ENCODE results near the gene WFIKKN1. TPM values are rescaled to one million over a fixed set of nuclear protein-coding genes. Genes with fewer than 3 reads are reported as not detected.

The WFIKKN1 gene
- total RNA-seq, 1 experiment from 2014 or later = not detected

- no peak for DNase-seq
- Histone ChIP-seq H3K4me3 (no peak overlapping the region), H3K36me3 (peaks cover 19% of the 10 kb centered on the region), H3K27me3 (no peaks in the 10 kb centered on the region), H3K9me3 (no peaks in the 10 kb centered on the region)
These were observed 8.1 kb downstream of the WFIKKN1 start for GRCh38 chr16:638836-639235.

GRCh38 chr16:640614-641013, 9.8 kb downstream of the WFIKKN1 start:
- Histone ChIP-seq H3K4me3 (no peak overlapping the region), H3K27me3 (no peaks in the 10 kb centered on the region), H3K36me3 (peaks cover 20% of the 10 kb centered on the region), H3K9me3 (no peaks in the 10 kb centered on the region)
- no peak for DNase-seq

- Histone ChIP-seq H3K36me3 (peaks cover 20% of the 10 kb centered on the region), H3K4me3 (peak within 1 kb of the TSS; percentile 63), H3K9me3 (no peaks in the 10 kb centered on the region), H3K27me3 (no peaks in the 10 kb centered on the region)
- DNase-seq = peak; percentile 91
These were observed 10.8 kb downstream of the WFIKKN1 start, which contains the start of gene MCRIP2 for GRCh38 chr16:641326-642188. Gene MCRIP2 (plus strand): TSS chr16:641828. CDS start chr16:641992, 164 bp downstream.

DNA sequence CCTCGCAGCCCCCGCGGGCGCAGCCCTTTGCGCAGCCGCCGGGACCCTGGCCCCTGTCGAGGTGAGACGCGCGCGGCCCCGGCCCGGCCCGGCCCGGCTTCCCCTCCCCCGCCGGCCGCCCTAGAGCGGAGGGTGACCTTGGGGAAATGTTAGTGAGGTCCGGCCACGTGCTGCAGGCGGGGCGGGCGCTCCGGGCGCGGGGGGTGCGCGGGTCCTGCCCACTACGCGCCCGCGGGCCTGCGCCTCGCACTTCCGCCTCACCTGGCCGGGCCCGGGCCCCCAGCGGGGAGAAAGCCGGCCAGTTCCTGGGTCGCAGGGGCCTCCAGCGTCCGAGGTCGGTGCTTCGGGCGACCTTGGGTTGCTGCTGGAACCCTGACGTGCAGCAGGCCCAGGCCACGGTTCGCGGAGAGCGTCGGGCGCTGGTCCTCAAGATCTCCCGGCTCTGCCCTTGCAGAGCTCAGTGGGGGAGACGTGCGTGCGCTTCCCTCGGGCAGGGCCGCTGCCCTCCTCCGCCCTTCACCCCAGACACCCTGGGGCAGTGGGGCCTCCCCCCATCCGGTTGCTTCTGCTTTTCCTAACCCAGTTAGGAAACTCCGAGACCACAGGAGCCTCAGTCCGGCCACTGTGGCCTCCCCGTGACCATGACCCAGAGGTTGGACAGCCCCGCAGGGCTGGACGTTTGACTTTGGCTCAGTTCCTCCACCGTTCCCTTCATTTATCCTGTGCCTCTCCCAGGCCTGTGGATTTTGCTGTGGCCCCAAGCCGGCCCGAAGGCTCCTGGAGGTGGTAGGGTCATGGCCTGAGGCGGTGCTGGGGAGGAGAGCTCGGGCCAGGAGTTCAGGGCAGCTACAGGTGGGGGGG, 11.6 kb downstream of the WFIKKN1 start:
- H3K27me3 ChIP-seq = no peaks in the 10 kb centered on the region
- peak overlapping the region; percentile 63 for H3K4me3 ChIP-seq
- peak; percentile 56 for DNase-seq
- peaks cover 25% of the 10 kb centered on the region for H3K36me3 ChIP-seq
- no peaks in the 10 kb centered on the region for H3K9me3 ChIP-seq

DNA sequence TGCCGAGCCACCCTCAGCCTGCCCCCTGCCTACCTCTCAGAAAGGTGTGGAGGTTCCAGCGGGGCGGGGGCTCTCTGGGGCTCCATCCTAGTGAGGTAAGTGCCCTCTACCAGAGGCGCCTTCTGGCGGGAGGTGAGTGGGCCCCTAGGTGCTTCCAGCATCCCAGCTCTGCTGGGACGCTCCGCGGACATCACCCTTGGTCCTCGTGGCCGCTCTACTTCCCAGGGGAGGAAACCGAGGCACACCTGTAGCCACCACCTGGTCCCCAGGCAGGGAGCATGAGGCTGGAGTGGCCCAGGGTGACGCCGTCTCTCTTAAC, 12.2 kb downstream of the WFIKKN1 start:
- H3K4me3 ChIP-seq = peak overlapping the region; percentile 63
- no peaks in the 10 kb centered on the region for H3K27me3 ChIP-seq
- H3K36me3 ChIP-seq = peaks cover 28% of the 10 kb centered on the region
- DNase-seq = no peak
- H3K9me3 ChIP-seq = no peaks in the 10 kb centered on the region

DNA sequence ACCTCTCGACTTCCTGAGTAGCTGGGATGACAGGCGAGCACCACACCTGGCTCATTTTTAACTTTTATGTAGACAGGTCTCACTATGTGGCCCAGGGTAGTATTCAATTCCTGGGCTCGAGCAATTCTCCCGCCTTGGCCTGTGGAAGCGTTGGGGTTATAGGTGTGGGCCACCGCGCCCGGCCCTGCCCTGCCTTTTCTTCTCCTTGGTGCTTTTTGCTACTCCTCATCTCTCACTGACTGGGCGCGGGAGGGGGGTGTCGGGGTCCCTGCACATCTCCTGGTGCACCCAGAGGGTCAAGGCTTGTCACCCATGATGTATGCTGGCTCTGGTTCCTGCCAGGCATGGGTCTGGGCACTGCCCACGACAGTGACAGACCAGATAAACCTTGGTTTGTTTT, 13.8 kb downstream of the WFIKKN1 start:
- peaks cover 33% of the 10 kb centered on the region for H3K36me3 ChIP-seq
- no peak overlapping the region for H3K4me3 ChIP-seq
- H3K9me3 ChIP-seq = no peaks in the 10 kb centered on the region
- no peak for DNase-seq
- H3K27me3 ChIP-seq = no peaks in the 10 kb centered on the region

DNA sequence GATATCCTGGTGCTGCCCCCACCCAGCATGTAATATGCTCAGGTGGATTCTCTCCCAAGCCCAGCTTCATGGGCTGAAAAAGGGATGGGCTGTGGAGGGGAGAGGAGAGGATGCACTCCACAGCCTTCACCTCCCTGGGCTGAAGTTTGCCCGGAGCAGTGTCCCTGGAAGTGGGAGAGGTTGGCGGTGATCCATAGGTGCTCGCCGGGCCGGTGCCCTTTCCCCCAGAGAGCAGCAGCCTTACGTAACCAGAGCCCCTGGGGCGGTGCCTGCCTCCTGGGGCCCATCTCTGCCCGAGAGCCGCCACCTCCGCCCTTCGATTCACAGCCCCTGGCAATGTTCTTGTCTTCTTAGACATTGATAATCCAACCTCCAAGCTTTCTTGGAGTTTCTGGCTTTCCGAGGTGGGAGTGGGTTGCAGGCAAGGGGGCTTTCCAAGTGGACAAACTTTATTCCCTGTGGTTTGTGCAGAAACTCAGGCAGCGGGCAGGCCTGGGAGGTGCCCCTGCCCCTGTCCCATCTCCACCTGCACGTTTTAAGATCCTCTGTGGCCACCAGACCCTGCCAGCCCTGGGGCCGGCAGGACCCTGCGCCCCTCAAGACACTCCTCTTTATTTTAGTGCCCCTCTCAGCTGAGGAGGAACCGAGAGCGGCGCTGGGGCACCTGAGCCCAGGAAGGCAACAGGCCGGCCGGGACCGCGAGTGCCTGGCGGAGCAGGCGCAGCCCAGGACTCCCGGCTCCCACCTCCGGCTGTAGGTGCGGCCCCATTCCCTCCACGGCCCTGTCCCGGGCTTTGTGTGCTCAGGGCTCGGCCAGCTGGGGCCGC, 15.3 kb downstream of the WFIKKN1 start:
- Histone ChIP-seq H3K4me3 (no peak overlapping the region), H3K27me3 (no peaks in the 10 kb centered on the region), H3K36me3 (peaks cover 44% of the 10 kb centered on the region), H3K9me3 (no peaks in the 10 kb centered on the region)
- DNase-seq = no peak

- H3K27me3 ChIP-seq = no peaks in the 10 kb centered on the region
- no peaks in the 10 kb centered on the region for H3K9me3 ChIP-seq
- peaks cover 48% of the 10 kb centered on the region for H3K36me3 ChIP-seq
- H3K4me3 ChIP-seq = no peak overlapping the region
- DNase-seq = no peak
These were observed 15.9 kb downstream of the WFIKKN1 start for GRCh38 chr16:646679-647172.

- peaks cover 54% of the 10 kb centered on the region for H3K36me3 ChIP-seq
- no peaks in the 10 kb centered on the region for H3K27me3 ChIP-seq
- no peak overlapping the region for H3K4me3 ChIP-seq
- H3K9me3 ChIP-seq = no peaks in the 10 kb centered on the region
- DNase-seq = no peak
These were observed 16.6 kb downstream of the WFIKKN1 start for GRCh38 chr16:647173-647902.

DNA sequence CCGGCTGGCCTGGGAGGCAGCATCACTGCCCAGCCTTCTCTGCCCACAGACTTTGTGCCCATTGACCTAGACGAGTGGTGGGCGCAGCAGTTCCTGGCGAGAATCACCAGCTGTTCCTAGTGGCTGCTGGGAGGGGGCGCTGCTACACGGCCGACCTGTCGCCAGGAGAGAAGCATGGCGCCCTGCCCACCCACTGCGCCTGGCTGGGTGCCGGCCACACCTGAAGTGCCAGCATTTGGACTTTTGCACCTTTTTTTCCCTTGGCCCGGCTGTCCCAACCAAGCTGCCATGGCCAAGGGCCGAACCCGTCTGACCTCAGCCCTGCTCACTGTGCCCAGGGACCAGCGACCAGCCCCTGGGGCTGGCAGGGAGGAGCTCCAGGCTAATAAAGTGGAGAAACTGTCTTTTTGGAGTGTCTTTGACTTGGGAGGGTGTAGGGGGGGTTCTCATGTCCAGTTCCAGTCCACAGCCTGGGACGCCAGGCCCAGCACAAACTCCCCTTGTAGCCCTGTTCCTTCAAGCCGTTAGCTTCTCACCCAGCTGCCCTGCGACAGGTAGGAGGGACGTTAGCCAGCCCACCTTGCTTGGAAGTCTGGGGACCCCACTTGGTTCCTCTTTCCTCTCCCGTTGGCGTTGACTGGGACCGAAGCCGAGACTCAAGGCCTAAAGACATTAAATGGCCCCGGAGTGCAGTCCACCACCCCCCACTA, 17.4 kb downstream of the WFIKKN1 start:
- no peaks in the 10 kb centered on the region for H3K9me3 ChIP-seq
- peak; percentile 67 for DNase-seq
- H3K36me3 ChIP-seq = peaks cover 55% of the 10 kb centered on the region
- H3K27me3 ChIP-seq = no peaks in the 10 kb centered on the region
- peak overlapping the region; percentile 66 for H3K4me3 ChIP-seq

- H3K27me3 ChIP-seq = no peaks in the 10 kb centered on the region
- peak within 1 kb of the TSS; percentile 66 for H3K4me3 ChIP-seq
- no peaks in the 10 kb centered on the region for H3K9me3 ChIP-seq
- DNase-seq = peak; percentile 97
- H3K36me3 ChIP-seq = peaks cover 59% of the 10 kb centered on the region
These were observed 18.2 kb downstream of the WFIKKN1 start, which contains the start of gene WDR90 for GRCh38 chr16:648781-649589. Gene WDR90 (plus strand): TSS chr16:649365. CDS start chr16:649417, 52 bp downstream.

GRCh38 chr16:649631-650030, 18.8 kb downstream of the WFIKKN1 start:
- no peaks in the 10 kb centered on the region for H3K27me3 ChIP-seq
- no peaks in the 10 kb centered on the region for H3K9me3 ChIP-seq
- H3K4me3 ChIP-seq = peak overlapping the region; percentile 66
- DNase-seq = peak; percentile 56
- peaks cover 56% of the 10 kb centered on the region for H3K36me3 ChIP-seq

- H3K36me3 ChIP-seq = peaks cover 58% of the 10 kb centered on the region
- H3K9me3 ChIP-seq = no peaks in the 10 kb centered on the region
- no peaks in the 10 kb centered on the region for H3K27me3 ChIP-seq
- DNase-seq = no peak
- no peak overlapping the region for H3K4me3 ChIP-seq
These were observed 21.1 kb downstream of the WFIKKN1 start for GRCh38 chr16:651844-652243.

- H3K36me3 ChIP-seq = peaks cover 53% of the 10 kb centered on the region
- no peak overlapping the region for H3K4me3 ChIP-seq
These were observed 21.9 kb downstream of the WFIKKN1 start for GRCh38 chr16:652454-653305.

More at GRCh38 chr16:652454-653305, 21.9 kb downstream of the WFIKKN1 start:
- no peaks in the 10 kb centered on the region for H3K27me3 ChIP-seq
- no peak for DNase-seq
- no peaks in the 10 kb centered on the region for H3K9me3 ChIP-seq
